ENCODE measurements around the gene KIZ. TPM values are rescaled to one million over a fixed set of nuclear protein-coding genes. Genes with fewer than 3 reads are reported as not detected.

Gene KIZ
- total and polyA plus RNA-seq, 7 donors = 5.1 to 291 (median 171) TPM

DNA sequence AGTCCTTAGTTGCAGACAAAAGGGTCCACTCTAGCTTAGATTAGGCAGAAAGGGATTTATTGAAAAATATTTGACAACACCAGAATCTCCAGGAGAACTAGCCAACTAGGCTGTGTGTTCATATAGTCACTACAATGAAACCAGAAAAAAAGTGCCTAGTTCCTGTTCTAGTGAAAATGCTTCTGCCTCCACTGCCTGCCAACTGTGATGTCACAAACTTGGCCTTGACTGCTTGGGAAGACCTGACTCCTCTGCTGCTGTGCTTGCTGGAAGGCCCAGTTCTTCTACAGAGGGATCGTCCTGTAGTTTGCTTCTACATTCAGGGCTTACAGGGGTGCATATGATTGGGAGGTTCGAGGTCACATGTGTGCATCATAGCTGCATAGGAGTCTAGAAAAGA is 136.9 kb downstream of the KIZ start:
- H3K9me3 ChIP-seq = peaks cover 0 to 4% (median 0%) of the 10 kb centered on the region in 4 donors
- no peaks in the 10 kb centered on the region for H3K36me3 ChIP-seq
- DNase-seq = no peak
- H3K4me3 ChIP-seq = no peak overlapping the region
- intact Hi-C loops (cut with DNase I) = no loop called here
- no peaks in the 10 kb centered on the region for H3K4me1 ChIP-seq
- H3K27me3 ChIP-seq = no peaks in the 10 kb centered on the region
- TF ChIP-seq, protein P1, sequence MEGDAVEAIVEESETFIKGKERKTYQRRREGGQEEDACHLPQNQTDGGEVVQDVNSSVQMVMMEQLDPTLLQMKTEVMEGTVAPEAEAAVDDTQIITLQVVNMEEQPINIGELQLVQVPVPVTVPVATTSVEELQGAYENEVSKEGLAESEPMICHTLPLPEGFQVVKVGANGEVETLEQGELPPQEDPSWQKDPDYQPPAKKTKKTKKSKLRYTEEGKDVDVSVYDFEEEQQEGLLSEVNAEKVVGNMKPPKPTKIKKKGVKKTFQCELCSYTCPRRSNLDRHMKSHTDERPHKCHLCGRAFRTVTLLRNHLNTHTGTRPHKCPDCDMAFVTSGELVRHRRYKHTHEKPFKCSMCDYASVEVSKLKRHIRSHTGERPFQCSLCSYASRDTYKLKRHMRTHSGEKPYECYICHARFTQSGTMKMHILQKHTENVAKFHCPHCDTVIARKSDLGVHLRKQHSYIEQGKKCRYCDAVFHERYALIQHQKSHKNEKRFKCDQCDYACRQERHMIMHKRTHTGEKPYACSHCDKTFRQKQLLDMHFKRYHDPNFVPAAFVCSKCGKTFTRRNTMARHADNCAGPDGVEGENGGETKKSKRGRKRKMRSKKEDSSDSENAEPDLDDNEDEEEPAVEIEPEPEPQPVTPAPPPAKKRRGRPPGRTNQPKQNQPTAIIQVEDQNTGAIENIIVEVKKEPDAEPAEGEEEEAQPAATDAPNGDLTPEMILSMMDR (IDR thresholded peaks at IDR 0.05) = no peak
- no peak for TF ChIP-seq EP300 (IDR thresholded peaks at IDR 0.05)
- TF ChIP-seq POLR2A (IDR thresholded peaks at IDR 0.05) = no peak
- TF ChIP-seq POLR2AphosphoS5 (IDR thresholded peaks at IDR 0.05) = no peak
- WGBS, 2 donors = 84 to 90% methylated on average over 2 of the region's 2 CpGs
- H3K27ac ChIP-seq = no peak overlapping the region

DNA sequence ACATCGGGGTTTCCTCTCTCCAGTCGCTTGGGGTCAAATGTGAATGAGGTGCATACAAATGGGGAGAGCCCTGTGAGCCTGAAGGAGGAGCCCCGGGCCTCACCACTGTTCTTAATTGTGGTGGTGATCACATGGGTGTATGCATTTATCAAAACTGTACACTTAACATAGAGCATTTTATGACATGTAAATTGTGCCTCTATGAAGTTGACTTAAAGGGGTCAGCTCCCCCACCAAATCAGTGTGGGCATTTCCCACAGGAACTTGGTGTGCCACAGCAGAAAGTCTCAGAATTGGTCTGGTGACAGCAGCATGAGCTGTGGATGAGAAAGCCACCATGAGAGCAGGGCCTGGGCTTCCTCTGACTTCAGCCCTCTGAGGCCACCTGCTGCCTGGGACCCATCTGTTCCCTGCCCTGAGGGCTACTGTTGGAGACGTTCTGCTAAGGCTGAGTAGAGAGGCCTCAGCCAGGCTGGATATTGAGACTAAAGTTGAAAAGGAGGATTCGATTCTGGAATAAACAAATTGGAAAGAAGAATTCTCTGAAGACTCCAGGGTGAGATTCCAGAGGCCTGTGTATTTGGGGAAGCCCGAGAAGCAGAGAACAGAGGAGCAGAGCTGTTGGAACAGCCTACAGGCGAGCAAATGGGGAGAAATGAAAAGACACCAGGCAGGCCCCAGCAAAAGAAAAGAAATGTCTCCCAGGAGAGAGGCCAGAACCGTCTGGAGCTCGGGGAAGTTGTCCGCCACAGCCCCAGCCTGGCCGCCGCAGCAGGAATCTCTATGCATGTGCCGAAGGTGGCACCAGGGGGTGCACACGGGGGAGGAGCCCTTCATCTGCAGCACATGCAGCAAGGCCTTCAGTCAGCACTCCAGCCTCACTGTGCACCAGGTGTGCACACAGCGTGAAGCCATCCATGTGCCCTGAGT is 139.6 kb downstream of the KIZ start:
- no peak for DNase-seq
- TF ChIP-seq POLR2AphosphoS5 (IDR thresholded peaks at IDR 0.05) (no peak), EP300 (IDR thresholded peaks at IDR 0.05) (no peak)
- Histone ChIP-seq H3K4me1 (no peaks in the 10 kb centered on the region), H3K36me3 (no peaks in the 10 kb centered on the region), H3K4me3 (no peak overlapping the region), H3K27me3 (no peaks in the 10 kb centered on the region), H3K9me3 (peaks cover 0 to 4% (median 0%) of the 10 kb centered on the region in 4 donors), H3K27ac (no peak overlapping the region)
- intact Hi-C loops (cut with DNase I) = no loop called here
- WGBS, 2 donors = 82 to 86% methylated on average over 15 of the region's 15 CpGs

DNA sequence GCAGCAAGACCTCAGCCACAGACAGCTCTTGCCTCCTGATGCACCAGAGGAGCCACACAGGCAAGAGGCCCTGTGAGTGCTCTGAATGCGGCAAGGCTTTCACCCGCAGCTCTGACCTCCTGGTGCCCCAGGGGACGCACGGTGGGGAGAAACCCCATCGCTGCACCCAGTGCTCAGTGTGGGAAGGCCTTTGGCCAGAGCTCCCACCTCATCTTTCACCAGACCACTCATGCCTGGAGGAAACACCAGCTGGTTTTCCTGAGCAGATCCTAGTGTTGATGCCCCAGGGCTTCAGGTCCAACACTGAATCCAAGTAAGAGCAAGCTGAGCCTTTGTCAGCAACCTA is 140.3 kb downstream of the KIZ start:
- TF ChIP-seq POLR2AphosphoS5 (IDR thresholded peaks at IDR 0.05) = no peak
- TF ChIP-seq EP300 (IDR thresholded peaks at IDR 0.05) = no peak
- TF ChIP-seq, protein P1 (IDR thresholded peaks at IDR 0.05) = no peak
- TF ChIP-seq POLR2A (IDR thresholded peaks at IDR 0.05) = no peak
- WGBS, 2 donors = 93 to 96% methylated on average over 5 of the region's 5 CpGs

DNA sequence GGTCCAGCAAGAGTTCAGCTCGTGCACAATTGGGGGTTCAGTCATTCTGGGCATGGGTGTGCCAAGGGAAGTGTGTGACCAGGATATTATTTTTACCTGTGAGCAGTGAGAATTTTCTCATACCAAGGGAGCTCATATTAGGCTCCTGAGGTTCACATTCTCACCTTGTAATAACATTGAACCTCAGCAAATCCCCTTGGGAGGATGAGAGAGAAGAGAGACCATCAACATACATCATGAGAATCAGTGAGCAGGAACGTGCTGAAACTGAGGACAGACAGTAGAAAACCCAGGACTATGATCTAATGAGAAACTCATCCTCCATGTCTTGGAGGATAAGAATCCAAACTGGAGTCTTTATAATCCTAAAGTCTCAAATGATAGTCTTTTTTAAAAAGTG is 143.9 kb downstream of the KIZ start:
- no peak overlapping the region for H3K4me3 ChIP-seq
- no peak overlapping the region for H3K27ac ChIP-seq
- H3K9me3 ChIP-seq = peaks cover 0 to 4% (median 1%) of the 10 kb centered on the region in 4 donors
- no peaks in the 10 kb centered on the region for H3K27me3 ChIP-seq
- H3K4me1 ChIP-seq = no peaks in the 10 kb centered on the region
- 54 to 70% methylated on average over 2 of the region's 2 CpGs for WGBS, 2 donors
- no peak for DNase-seq
- intact Hi-C loops (cut with DNase I) = no loop called here
- H3K36me3 ChIP-seq = no peaks in the 10 kb centered on the region
- TF ChIP-seq POLR2A (IDR thresholded peaks at IDR 0.05) = no peak
- no peak for TF ChIP-seq EP300 (IDR thresholded peaks at IDR 0.05)
- no peak for TF ChIP-seq POLR2AphosphoS5 (IDR thresholded peaks at IDR 0.05)
- TF ChIP-seq, protein P1 (IDR thresholded peaks at IDR 0.05) = no peak

More for the DNA sequence above, 140.3 kb downstream of the KIZ start:
- no peaks in the 10 kb centered on the region for H3K4me1 ChIP-seq
- H3K36me3 ChIP-seq = no peaks in the 10 kb centered on the region
- H3K27me3 ChIP-seq = no peaks in the 10 kb centered on the region
- intact Hi-C loops (cut with DNase I) = no loop called here
- H3K27ac ChIP-seq = no peak overlapping the region
- no peak overlapping the region for H3K4me3 ChIP-seq
- no peak for DNase-seq
- H3K9me3 ChIP-seq = peaks cover 0 to 4% (median 0%) of the 10 kb centered on the region in 4 donors

DNA sequence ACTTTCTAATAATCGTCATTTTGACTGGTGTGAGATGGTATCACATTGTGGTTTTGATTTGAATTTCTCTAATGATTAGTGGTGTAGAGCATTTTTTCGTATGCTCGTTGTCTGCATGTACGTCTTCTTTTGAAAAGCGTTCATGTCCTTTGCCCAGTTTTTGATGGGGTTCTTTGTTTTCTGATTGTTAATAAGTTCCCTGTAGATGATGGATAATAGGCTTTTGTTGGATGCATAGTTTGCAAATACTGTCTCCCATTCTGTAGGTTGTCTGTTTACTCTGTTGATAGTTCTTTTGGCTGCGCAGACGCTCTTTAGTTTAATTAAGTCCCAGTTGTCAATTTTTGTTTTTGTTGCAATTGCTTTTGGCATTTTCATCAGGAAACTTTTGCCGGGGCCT is 144.9 kb downstream of the KIZ start:
- no peak for DNase-seq
- TF ChIP-seq POLR2A (IDR thresholded peaks at IDR 0.05) (no peak), POLR2AphosphoS5 (IDR thresholded peaks at IDR 0.05) (no peak), EP300 (IDR thresholded peaks at IDR 0.05) (no peak)
- TF ChIP-seq, protein P1 (IDR thresholded peaks at IDR 0.05) = no peak
- H3K9me3 ChIP-seq = peaks cover 0 to 4% (median 1%) of the 10 kb centered on the region in 4 donors
- no peak overlapping the region for H3K4me3 ChIP-seq
- intact Hi-C loops (cut with DNase I) = no loop called here
- H3K27me3 ChIP-seq = no peaks in the 10 kb centered on the region
- 88 to 93% methylated on average over 8 of the region's 8 CpGs for WGBS, 2 donors
- H3K27ac ChIP-seq = no peak overlapping the region
- no peaks in the 10 kb centered on the region for H3K4me1 ChIP-seq
- H3K36me3 ChIP-seq = no peaks in the 10 kb centered on the region

All from sigmoid colon (tissue), 7 donors.